ENCODE data around the gene POLR2L.

POLR2L gene

DNA sequence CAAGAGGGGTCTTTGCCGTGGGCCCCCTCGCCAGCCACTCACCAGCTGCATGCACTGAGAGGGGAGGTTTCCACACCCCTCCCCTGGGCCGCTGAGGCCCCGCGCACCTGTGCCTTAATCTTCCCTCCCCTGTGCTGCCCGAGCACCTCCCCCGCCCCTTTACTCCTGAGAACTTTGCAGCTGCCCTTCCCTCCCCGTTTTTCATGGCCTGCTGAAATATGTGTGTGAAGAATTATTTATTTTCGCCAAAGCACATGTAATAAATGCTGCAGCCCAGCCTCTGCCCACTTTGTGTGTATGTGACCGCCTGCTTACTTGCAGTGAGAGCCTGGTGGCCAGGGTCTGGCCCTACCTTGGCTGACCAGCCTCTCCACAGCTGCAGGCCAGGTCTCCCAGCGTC lies 17.4 kb downstream of the POLR2L start:
- no peak for DNase-seq

- DNase-seq = no peak
Observed at GRCh38 chr11:824292-824880, 17.9 kb downstream of the POLR2L start.

GRCh38 chr11:823441-824291 lies 18.7 kb downstream of the POLR2L start:
- DNase-seq = no peak

- DNase-seq = no peak
Observed at GRCh38 chr11:821512-822371, 20.6 kb downstream of the POLR2L start.

DNA sequence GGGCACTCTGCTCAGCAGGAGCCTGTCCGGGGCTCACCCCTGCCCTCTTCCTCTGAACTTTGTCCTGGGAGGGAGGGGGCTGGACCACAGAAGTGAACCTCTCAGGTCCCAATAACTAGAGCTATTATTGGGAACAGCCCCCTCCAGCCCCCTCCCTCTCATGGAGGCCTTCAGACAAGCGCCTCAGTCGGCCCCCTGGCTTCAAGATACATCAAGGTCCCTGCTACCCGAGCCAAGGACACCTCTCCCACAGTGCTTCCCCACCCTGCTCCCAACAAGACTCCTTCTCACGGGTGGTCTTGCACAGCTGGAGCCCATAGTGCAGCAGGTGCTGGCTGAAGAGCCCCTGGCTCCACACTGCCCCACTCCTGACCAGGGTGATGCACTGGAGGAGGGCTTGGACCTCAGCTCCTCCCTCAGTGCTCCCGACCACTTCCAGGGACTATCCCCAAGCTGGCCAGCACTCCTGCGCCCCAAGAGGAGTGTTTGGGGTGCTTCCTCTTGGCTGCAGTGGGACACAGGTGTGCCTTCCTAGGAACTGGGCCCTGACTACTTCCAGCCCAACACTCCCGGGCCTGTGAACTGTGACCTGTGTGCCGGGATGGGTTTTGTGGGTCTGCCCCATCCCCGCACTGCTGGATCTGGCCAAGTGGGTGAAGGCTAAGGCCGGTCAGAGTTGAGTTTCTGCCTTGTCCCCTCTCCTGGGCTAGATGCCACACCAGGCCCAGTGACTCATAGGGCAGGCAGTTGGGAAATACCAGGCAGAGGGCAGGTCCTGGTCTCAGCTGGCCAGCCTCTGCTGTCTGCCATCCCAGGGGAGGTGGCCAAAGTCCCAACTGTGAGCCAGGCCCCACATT lies 21.4 kb downstream of the POLR2L start:
- no peak for DNase-seq

DNA sequence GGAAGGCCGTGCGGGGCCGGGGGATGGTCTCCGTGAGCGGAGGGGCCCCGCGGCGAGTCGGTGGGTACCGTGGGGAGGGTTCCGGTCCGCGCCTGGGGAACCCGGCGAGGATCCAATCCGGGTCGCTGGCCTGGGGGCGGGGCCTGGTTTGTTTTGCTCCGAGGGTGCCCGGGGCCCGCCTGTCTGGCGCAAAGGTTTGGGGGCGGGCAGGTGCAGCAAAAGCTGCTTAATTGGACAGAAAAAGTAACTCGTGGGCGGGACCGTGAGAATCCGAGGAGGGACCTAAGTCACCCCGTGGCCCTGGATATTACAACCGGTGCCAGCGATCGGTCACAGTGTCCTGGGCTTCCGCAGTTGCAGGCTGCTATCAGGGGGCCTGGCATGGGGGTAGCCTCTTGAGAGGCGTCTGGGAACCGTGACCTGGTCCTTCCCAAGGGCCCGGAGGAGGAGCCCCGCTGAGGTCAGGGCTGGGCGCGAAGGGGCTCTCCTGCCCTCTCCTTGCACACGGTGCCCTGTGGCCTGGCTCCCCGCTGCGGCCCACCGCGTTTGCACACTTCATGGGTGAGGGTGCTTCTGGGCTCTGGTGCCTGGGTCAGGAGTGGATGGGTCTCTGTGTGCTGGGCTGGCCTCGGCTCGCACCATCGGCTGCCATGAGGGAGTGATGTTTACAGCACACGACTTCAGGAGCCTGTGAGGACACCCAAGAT lies 22.2 kb downstream of the POLR2L start:
- DNase-seq = peak; percentile 65

GRCh38 chr11:819129-819931 lies 23.0 kb downstream of the POLR2L start:
- DNase-seq = peak; percentile 77

GRCh38 chr11:818396-819128 lies 23.8 kb downstream of the POLR2L start, which contains the start of gene PNPLA2:
PNPLA2 (plus strand) TSS chr11:818914; CDS start chr11:819719, 805 bp downstream.
- DNase-seq = no peak

DNA sequence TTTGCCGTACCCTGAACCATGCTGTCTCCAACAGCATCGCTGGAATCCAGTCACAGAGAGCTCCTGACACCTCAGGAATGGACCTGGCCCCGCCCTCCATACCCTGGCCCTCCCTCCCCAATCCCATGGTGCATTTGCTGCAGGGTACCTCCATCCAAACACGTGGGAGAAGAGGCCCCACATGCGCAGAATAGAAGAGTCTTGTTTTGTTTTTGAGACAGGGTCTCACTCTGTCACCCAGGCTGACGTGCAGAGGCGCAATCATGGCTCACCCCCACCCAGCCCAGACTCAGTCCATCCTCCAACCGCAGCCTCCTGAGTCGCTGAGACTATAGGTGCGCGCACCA lies 25.9 kb downstream of the POLR2L start:
- no peak for DNase-seq

- no peak for DNase-seq
Observed at GRCh38 chr11:815675-816432, 26.5 kb downstream of the POLR2L start.

DNA sequence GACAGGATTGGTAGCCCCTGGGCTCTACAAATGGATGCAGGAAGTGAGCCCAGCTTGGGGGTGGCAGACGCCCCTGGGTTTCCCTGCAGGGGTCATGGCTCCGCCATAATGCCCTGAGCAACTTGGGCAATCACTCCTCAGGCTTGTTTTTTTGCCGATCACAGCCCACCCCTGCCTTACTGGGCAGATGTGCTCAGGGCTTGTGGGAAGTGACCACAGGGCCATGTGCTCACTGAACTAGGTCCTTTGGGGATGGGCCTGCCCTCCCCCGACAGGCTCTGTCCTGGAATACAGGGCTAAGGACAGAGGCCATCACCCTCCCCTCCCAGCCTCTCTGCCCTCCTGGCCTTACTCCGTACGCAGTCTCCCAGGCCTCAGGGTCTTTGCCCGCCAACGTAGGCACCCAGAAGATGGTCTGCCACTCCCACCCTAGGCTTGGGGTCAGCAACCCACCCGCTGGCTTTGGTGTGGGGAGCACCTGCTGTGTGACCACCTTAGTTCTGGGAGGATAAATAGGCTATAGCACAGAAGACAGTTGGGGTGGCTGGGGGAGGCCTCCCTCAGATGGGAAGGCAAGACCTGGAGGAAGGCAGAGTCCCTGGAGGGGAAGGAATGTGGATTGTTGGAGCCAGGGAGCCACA lies 28.8 kb downstream of the POLR2L start:
- DNase-seq = no peak

DNA sequence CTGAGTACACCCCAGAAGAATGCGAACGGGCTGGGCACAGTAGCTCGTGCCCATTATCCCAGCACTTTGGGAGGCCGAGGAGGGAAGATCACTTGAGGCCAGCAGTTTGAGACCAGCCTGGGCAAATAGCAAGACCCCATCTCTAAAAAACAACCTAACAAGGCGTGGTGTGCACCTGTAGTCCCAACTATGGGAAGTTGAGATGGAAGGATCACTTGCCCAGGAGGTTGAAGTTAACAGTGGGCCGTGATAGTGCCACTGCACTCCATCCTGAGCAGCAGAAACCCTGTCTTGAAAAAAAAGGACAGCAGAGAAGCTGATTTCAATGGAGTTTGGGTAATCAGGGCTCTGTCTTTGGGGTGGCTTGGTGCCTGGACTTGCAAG lies 29.3 kb downstream of the POLR2L start:
- DNase-seq = no peak

- DNase-seq = no peak
Observed at GRCh38 chr11:812390-812789, 29.9 kb downstream of the POLR2L start.

- DNase-seq = no peak
Observed at GRCh38 chr11:811446-812245, 30.7 kb downstream of the POLR2L start.

DNA sequence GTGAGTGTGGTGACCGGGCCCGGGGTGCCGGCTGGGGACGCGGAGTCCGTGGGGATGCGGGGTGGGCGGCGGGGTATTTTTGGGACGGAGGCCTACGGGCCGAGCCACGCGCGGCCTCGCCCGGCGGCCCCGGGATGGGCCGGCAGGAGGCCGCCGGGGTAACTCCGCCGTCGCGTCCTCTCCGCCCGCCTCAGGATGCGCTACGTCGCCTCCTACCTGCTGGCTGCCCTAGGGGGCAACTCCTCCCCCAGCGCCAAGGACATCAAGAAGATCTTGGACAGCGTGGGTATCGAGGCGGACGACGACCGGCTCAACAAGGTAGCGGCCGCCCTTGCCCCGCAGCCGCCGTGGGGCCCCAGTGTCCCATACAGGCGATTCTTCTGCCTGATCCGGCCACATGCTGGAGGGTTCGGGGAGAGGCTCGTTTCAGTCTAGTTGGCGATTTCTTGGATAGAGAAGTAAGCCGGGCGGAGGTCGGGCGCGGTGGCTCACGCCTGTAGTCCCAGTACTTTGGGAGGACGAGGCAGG lies 32.2 kb downstream of the POLR2L start:
- DNase-seq = no peak

DNA sequence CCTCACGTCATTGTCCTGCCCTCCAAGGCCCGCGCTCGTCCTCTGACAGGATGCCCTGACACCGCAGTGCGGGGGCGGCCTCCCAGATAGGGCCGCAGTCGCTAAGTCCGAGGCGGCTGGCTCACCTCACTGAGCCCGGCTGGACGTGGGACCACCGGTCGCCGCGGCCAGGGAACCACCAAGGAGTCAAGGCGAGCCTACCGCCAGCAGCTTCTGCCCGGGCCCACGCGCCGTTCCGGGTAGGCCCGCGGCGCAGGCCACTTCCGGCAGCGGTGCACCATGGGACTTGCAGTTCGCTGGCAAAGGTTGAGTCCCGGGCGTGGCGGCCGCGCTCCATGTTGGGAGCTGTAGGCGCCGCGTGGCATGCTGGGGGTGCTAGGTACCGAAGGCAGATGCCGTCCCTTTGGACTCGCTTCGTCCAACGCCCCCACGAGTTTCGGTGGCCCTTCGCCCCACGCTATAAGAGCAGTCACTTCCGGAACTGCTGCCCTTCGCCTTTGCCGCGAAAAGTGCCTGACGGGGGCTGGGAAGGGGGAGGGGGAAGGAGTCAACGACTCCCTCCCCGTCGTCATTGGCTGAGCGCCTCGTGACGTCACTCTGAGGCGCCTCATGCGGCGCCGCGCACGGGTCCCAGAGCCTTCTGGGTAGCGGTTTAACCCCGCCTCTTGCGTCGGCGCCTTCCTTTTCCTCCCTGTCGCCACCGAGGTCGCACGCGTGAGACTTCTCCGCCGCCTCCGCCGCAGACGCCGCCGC lies 32.9 kb downstream of the POLR2L start, which contains the start of gene RPLP2:
Gene RPLP2 (plus strand): TSS at position 681 of the 753 bp plus-strand sequence. CDS start 268 bp downstream, outside the sequence.
- peak; percentile 96 for DNase-seq

Data from NCI-H1048 (cell line).